ENCODE data around the gene PRDM16. TPM values are rescaled to one million over a fixed set of nuclear protein-coding genes. Genes with fewer than 3 reads are reported as not detected.

PRDM16 gene
- total and polyA plus RNA-seq, 2 donors (not counting 1 experiment from before 2014, with no cell fraction given) = 0.03 to 0.12 TPM

DNA sequence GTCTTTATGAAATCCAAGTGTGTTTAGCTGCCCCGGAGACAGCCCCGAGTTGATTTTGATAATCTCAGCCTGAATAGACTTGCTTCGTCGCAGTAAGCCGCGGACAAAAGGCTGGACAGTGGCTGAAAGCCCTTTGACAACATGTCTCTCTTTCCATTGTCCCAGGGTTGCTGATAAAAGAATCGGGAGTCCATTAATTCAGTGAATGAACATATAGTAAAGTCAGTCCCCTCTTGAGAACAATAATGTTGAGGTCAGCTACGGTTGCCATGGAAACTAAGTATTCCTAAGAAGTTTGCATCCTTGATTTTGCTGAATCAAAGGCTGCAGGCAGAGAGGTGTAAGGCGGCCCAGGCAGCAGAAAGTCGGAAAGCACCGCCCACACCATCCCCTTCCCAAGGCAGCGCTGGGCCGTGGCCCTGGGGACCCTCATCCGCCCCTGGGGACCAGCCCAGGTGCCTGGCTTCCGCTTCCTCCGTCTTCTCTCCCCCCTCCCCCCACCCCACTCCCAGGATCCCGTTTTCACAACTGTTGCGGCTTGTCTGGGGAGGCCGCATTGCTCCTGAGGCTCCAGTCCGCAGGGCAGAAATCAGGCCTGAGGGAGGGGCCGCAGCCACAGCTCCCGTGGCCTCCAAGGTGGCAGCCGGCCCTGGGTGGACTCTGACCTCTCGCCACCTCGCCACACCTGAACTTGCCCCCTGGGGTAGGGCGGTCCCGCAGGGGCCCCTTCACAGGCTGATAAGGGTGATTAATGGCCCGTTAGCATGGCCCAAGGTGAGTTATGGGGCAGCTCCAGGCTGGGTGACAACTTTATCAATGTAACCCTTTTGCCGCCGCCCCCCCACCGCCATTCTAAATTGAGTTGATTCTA, 180.9 kb downstream of the PRDM16 start:
- no peak overlapping the region for H3K27ac ChIP-seq (ENCODE audit: low read length in 2 of 2)
- TF ChIP-seq, protein P1, sequence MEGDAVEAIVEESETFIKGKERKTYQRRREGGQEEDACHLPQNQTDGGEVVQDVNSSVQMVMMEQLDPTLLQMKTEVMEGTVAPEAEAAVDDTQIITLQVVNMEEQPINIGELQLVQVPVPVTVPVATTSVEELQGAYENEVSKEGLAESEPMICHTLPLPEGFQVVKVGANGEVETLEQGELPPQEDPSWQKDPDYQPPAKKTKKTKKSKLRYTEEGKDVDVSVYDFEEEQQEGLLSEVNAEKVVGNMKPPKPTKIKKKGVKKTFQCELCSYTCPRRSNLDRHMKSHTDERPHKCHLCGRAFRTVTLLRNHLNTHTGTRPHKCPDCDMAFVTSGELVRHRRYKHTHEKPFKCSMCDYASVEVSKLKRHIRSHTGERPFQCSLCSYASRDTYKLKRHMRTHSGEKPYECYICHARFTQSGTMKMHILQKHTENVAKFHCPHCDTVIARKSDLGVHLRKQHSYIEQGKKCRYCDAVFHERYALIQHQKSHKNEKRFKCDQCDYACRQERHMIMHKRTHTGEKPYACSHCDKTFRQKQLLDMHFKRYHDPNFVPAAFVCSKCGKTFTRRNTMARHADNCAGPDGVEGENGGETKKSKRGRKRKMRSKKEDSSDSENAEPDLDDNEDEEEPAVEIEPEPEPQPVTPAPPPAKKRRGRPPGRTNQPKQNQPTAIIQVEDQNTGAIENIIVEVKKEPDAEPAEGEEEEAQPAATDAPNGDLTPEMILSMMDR (IDR thresholded peaks at IDR 0.05) = no peak
- TF ChIP-seq EZH2 (IDR thresholded peaks at IDR 0.05; ENCODE audit: borderline replicate concordance, insufficient read depth, low read depth, low read length, poor library complexity, severe bottlenecking) = no peak
- H3K4me2 ChIP-seq (replicated peaks; ENCODE audit: low read depth, low read length, poor library complexity, severe bottlenecking) = no peak overlapping the region
- H3K9me3 ChIP-seq (ENCODE audit: control extremely low read depth in 1 of 3, control insufficient read depth in 2 of 3, insufficient read depth in 1 of 3, low read length in 2 of 3) = peaks cover 0 to 5% (median 0%) of the 10 kb centered on the region in 3 donors
- H3K27me3 ChIP-seq (replicated peaks in 1 of 4; ENCODE audit: control extremely low read depth in 1 of 4, control insufficient read depth in 3 of 4, insufficient read depth in 4 of 4, low read length in 3 of 4) = no peaks in the 10 kb centered on the region
- H4K20me1 ChIP-seq (ENCODE audit: control insufficient read depth, insufficient read depth, low read length, poor library complexity, severe bottlenecking) = no peaks in the 10 kb centered on the region
- no peak for DNase-seq
- ChIA-PET POLR2A (no interaction called here), CTCF (no interaction called here)
- Mint-ChIP-seq H3K27ac (no peak overlapping the region), H3K4me1 (no peaks in the 10 kb centered on the region), H3K4me3 (no peak overlapping the region), H3K27me3 (peaks cover 13% of the 10 kb centered on the region), H3K9me3 (ENCODE audit: insufficient read depth) (no peaks in the 10 kb centered on the region)
- H3K9ac ChIP-seq (ENCODE audit: low read length) = no peak overlapping the region
- H3K4me3 ChIP-seq (ENCODE audit: control extremely low read depth in 1 of 5, extremely low read depth in 1 of 5, insufficient read depth in 1 of 5, low read depth in 2 of 5, low read length in 4 of 5) = no peak overlapping the region
- H2AFZ ChIP-seq (ENCODE audit: insufficient read depth, low read depth, low read length, poor library complexity, severe bottlenecking) = no peak overlapping the region
- WGBS (ENCODE audit: insufficient coverage) = 79% methylated on average over 26 of the region's 31 CpGs
- H3K79me2 ChIP-seq (ENCODE audit: control insufficient read depth, insufficient read depth, low read length) = no peaks in the 10 kb centered on the region
- H3K36me3 ChIP-seq (replicated peaks in 1 of 2; ENCODE audit: control extremely low read depth in 1 of 2, control insufficient read depth in 1 of 2, extremely low read depth in 1 of 2, insufficient read depth in 2 of 2, low read length in 1 of 2) = no peaks in the 10 kb centered on the region
- no peak for ATAC-seq (ENCODE audit: low read depth)
- intact Hi-C loops (cut with micrococcal nuclease) = no loop called here
- H3K4me1 ChIP-seq (ENCODE audit: control insufficient read depth in 2 of 2, insufficient read depth in 2 of 2, low read length in 2 of 2) = no peaks in the 10 kb centered on the region

DNA sequence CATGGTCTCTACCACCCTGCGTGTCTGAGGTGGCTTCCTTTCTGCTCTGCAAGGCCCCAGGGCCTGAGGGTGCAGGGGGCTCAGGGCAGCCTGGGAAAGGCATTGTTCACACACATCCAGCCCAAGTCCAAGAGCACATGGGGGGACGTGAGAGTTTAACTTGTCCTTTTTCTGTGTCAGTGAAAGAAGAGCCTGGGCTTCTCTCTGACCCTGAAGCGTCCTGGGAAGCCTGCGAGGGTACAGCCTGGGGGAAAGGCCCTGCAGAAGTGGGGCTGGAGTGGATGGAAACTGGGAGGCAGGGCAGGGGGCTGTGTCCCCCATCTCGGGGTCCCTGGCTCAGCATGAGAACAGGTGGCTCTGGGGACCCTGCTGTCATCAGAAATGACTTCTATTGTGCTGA, 181.6 kb downstream of the PRDM16 start:
- POLR2A ChIA-PET = no interaction called here
- Histone ChIP-seq H3K9ac (ENCODE audit: low read length) (no peak overlapping the region), H3K27me3 (replicated peaks in 1 of 4; ENCODE audit: control extremely low read depth in 1 of 4, control insufficient read depth in 3 of 4, insufficient read depth in 4 of 4, low read length in 3 of 4) (no peaks in the 10 kb centered on the region), H3K4me1 (ENCODE audit: control insufficient read depth in 2 of 2, insufficient read depth in 2 of 2, low read length in 2 of 2) (no peaks in the 10 kb centered on the region), H4K20me1 (ENCODE audit: control insufficient read depth, insufficient read depth, low read length, poor library complexity, severe bottlenecking) (no peaks in the 10 kb centered on the region), H3K9me3 (ENCODE audit: control extremely low read depth in 1 of 3, control insufficient read depth in 2 of 3, insufficient read depth in 1 of 3, low read length in 2 of 3) (peaks cover 0 to 8% (median 0%) of the 10 kb centered on the region in 3 donors), H3K27ac (ENCODE audit: low read length in 2 of 2) (no peak overlapping the region), H3K4me2 (replicated peaks; ENCODE audit: low read depth, low read length, poor library complexity, severe bottlenecking) (no peak overlapping the region), H3K36me3 (replicated peaks in 1 of 2; ENCODE audit: control extremely low read depth in 1 of 2, control insufficient read depth in 1 of 2, extremely low read depth in 1 of 2, insufficient read depth in 2 of 2, low read length in 1 of 2) (no peaks in the 10 kb centered on the region), H2AFZ (ENCODE audit: insufficient read depth, low read depth, low read length, poor library complexity, severe bottlenecking) (no peak overlapping the region), H3K4me3 (ENCODE audit: control extremely low read depth in 1 of 5, extremely low read depth in 1 of 5, insufficient read depth in 1 of 5, low read depth in 2 of 5, low read length in 4 of 5) (no peak overlapping the region), H3K79me2 (ENCODE audit: control insufficient read depth, insufficient read depth, low read length) (no peaks in the 10 kb centered on the region)
- Mint-ChIP-seq H3K4me1 (no peaks in the 10 kb centered on the region), H3K4me3 (no peak overlapping the region), H3K9me3 (ENCODE audit: insufficient read depth) (no peaks in the 10 kb centered on the region), H3K27me3 (peaks cover 13% of the 10 kb centered on the region), H3K27ac (no peak overlapping the region)
- intact Hi-C loops (cut with micrococcal nuclease) = no loop called here
- 80% methylated on average over 5 of the region's 5 CpGs for WGBS (ENCODE audit: insufficient coverage)
- no peak for DNase-seq
- ATAC-seq (ENCODE audit: low read depth) = no peak
- no peak for TF ChIP-seq EZH2 (IDR thresholded peaks at IDR 0.05; ENCODE audit: borderline replicate concordance, insufficient read depth, low read depth, low read length, poor library complexity, severe bottlenecking)
- TF ChIP-seq, protein P1 (IDR thresholded peaks at IDR 0.05) = no peak
- CTCF ChIA-PET = no interaction called here
